ENCODE data around the gene MID2.
"Not testable (repeated sequence)": the region's sequence is repeated elsewhere in the genome, so short reads cannot be mapped to it uniquely, and the experiment has no call there.

Gene MID2, protein sequence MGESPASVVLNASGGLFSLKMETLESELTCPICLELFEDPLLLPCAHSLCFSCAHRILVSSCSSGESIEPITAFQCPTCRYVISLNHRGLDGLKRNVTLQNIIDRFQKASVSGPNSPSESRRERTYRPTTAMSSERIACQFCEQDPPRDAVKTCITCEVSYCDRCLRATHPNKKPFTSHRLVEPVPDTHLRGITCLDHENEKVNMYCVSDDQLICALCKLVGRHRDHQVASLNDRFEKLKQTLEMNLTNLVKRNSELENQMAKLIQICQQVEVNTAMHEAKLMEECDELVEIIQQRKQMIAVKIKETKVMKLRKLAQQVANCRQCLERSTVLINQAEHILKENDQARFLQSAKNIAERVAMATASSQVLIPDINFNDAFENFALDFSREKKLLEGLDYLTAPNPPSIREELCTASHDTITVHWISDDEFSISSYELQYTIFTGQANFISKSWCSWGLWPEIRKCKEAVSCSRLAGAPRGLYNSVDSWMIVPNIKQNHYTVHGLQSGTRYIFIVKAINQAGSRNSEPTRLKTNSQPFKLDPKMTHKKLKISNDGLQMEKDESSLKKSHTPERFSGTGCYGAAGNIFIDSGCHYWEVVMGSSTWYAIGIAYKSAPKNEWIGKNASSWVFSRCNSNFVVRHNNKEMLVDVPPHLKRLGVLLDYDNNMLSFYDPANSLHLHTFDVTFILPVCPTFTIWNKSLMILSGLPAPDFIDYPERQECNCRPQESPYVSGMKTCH

GRCh38 chrX:107825698-107826237 is at the start of gene MID2:
MID2 (plus strand) TSS chrX:107825866; CDS start chrX:107826427, 561 bp downstream.
- peak; percentile 41 to 67 for DNase-seq

- peak; percentile 68 to 85 for DNase-seq
Observed at GRCh38 chrX:107776649-107777535, 48.8 kb upstream of the MID2 start.

DNA sequence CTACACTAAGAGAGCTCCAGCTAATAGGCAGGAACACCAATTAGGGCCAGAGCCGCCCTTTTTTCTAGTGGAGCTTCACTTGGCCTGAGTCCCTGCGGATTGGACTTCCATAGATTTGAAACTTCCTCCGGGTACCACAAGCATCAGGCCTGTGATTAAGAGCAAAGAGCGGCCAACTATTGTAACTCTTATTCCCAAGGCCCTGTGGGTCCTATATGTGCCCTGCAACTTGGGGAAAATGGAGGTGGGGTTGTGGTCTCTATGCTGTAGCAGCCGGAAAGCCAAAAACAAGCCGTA is 48.2 kb upstream of the MID2 start, which contains the start of gene NCBP2L:
TSS of gene NCBP2L (plus strand) at position 198 of the 297 bp plus-strand sequence. CDS start 16,488 bp downstream, outside the sequence.
- DNase-seq: no peak

DNA sequence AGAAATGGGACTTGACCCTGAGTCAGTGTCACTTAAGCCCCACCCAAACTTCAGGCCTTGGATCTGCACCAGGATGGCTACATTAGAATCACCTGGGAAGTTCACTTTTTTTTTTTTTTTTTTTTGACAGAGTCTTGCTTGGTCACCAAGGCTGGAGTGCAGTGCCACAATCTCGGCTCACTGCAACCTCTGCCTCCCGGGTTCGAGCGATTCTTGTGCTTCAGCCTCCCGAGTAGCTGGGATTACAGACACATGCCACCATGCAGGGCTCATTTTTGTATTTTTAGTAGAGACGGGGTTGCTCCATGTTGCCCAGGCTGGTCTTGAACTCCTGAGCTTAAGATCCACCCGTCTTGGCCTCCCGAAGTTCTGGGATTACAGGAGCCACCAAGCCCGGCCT is 45.1 kb upstream of the MID2 start:
- no peak for DNase-seq

DNA sequence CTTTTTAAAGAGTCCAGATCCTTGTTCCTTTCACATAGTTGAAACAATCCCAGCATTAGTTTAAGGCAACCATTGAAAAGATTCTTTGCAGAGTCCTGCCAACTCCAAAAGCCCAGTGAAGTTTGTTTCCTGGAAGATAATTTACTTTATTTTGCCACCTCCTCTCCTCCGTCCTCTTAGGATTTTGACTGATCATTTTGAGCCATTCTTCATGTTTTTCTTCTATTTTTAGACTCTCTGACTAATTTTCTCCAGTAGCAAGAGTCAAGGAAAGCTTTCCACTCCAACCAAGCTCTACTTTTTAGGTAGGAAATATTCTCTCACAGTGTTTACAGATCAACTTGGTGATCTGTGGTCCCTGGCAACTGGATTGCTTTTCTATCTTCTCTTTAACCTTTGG is 37.8 kb upstream of the MID2 start:
- no peak for DNase-seq

- DNase-seq: peak in 1 of 2 experiments; percentile 4
Observed at GRCh38 chrX:107804427-107804826, 21.2 kb upstream of the MID2 start.

GRCh38 chrX:107805179-107805578 is 20.5 kb upstream of the MID2 start:
- no peak for DNase-seq

DNA sequence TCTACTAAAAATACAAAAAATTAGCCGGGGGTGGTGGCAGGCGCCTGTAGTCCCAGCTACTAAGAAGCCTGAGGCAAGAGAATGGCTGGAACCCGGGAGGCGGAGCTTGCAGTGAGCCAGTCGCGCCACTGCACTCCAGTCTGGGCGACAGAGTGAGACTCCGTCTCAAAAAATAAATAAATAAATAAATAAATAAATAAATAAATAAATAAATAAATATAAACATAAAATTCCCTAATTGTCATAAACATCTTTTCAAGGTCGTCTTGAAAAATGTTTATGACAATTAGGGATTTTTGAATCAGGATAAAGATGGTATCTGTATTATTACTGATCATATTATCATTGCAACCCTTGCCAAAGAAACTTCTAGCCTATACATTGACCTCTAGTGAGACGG is 15.6 kb upstream of the MID2 start:
- DNase-seq: not testable (repeated sequence)

- no peak for DNase-seq
Observed at GRCh38 chrX:107818900-107819521, 6.7 kb upstream of the MID2 start.

DNA sequence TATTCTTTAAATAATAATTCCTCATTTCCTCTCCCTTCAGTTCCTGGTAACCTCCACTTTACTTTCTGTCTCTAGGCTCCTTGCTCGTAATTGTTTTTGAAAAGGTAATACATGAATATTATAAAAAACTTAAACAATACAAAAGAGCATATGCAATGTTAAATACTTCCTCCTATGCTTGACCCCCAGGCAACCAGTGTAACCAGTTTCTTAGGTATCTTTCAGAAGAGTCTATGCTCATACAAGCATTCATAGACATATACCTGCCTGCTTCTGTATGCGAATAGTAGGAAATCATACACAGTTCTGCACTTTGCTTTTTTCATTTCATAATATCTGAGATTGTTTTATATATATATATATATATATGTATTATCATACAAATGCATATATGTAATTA is 2.6 kb upstream of the MID2 start:
- no peak for DNase-seq

- no peak for DNase-seq
Observed at GRCh38 chrX:107823456-107823855, 2.2 kb upstream of the MID2 start.

GRCh38 chrX:107826238-107827029 is 768 bp downstream of the MID2 start:
- peak in 1 of 2 experiments; percentile 75 for DNase-seq

DNA sequence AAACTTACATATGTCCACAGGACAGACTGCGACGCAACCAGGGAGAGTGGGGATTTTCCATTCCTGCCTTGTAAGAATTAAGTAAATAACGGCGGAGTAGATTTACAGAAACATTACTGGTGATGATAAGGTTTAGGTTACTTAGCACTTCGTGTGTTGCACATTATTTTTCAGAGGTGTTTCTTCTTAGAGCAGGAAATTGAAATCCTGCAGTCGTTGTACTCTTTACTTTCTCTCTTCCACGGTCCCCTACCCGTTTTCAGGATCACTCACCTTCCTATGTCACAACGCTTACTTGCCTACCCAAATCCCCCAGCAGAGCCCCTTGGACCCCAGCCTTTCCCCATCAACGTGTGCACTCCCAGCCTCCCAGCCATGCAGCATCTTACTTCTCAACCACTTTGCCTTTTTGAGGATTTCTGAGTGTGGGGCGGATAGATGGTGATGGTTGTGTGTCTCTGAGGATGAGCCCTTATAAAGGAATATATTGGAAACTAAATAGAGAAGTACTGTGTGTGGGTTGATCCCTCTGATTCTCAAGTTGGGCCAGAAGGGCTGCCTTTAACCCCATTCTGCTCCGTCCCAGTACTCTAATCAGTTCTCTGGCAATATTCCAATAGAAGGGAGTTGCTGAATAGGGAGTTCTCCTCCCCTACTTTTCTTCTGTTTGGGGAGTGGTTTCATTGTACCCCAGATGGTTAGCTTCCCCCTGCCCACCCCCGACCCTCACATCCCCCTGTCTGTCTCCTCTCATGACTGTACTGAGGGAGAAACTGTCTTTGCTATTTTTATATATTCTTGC is 1.6 kb downstream of the MID2 start:
- DNase-seq: no peak

GRCh38 chrX:107827852-107828251 is 2.2 kb downstream of the MID2 start:
- no peak for DNase-seq

DNA sequence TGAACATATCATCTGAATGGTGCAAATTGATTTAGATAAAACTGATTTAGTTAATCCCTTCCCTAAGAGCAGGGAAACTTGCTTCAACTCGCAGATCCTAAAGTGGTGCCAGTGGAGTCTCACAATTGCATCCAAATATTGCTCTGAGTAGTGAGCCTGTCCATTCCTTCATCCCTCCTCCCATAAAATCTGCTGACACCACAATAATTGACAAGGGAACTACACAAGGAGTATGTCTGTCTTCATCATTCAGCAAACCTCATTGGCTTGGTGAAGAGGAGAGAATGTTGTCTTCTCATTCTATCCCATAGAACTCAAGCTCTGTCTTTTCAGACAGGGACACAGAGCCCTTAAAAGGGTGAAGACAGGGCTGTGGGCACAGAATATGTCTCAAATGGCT is 4.2 kb downstream of the MID2 start:
- DNase-seq: no peak

DNA sequence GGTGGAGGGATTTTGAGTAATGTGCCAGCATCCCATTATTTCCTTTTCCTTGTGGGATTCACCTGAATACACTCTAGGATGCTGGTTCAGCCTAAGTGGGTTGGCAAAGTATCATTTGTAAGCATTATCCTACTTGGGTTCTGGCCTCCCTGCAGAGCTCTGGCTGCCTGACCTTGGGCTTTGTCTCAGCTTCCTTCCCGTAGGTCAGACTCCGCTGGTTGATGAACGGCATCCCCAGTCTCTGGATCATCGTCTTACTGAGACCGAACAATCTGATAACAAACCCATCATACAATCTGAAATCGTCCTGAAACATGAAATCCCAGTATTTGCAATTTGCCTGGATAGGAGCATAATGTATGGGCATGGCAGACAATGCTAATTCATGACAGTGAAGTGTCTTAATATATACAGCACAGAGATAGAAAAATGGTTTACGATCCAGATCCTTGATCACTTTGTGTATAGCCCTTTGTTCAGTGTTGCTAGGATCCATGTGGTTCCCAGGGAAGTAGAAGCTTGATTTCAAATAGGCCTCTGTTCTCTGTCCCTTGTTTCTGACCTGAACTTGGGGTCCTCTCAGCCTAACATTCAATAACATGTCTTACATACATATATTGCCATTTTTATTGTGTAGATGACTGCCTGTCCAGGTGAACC is 5.5 kb downstream of the MID2 start:
- DNase-seq: peak; percentile 20 to 27

GRCh38 chrX:107834275-107835201 is 8.9 kb downstream of the MID2 start:
- DNase-seq: no peak

- DNase-seq: no peak
Observed at GRCh38 chrX:107836958-107837357, 11.3 kb downstream of the MID2 start.

DNA sequence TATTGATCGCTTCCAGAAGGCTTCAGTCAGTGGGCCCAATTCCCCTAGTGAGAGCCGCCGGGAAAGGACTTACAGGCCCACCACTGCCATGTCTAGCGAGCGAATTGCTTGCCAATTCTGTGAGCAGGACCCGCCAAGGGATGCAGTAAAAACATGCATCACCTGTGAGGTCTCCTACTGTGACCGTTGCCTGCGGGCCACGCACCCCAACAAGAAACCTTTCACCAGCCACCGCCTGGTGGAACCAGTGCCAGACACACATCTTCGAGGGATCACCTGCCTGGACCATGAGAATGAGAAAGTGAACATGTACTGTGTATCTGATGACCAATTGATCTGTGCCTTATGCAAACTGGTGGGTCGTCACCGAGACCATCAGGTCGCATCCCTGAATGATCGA is 15.3 kb downstream of the MID2 start:
- DNase-seq: no peak
